Motor neuron (in vitro differentiated cells): ENCODE results near the gene FHOD1. TPM values are rescaled to one million over a fixed set of nuclear protein-coding genes. Genes with fewer than 3 reads are reported as not detected.
A peak's percentile ranks its signal among the peaks of the same experiment; 100 is the strongest.

Experiments used
- ATAC-seq, 8 experiments: fragments of 200-7000 bp; cut with Tn5 transposase; replicated peaks in 6 of 8; 2 replicates each; pipeline ENCODE4 v1.8.0; 2021; ENCODE audit warnings: mild to moderate bottlenecking in 8 of 8, moderate library complexity in 8 of 8
- H3K27ac ChIP-seq, 2 donors: fragments of 250-450 bp; sonication (Bioruptor Pico); 2 replicates each; pipeline ENCODE4 v1.9.0; 2021; ENCODE audit warnings: antibody characterized with exemption in 2 of 2, mild to moderate bottlenecking in 2 of 2, moderate library complexity in 1 of 2
- H3K4me1 ChIP-seq, 2 donors: fragments of 250-450 bp; sonication (Bioruptor Pico); replicated peaks in 1 of 2; 2 replicates each; pipeline ENCODE4 v1.6.1; 2021; ENCODE audit warnings: antibody characterized with exemption in 2 of 2, mild to moderate bottlenecking in 2 of 2, moderate library complexity in 1 of 2
- H3K4me3 ChIP-seq, 5 donors: fragments of 250-450 bp; sonication (Bioruptor Pico); 2 replicates each; pipeline ENCODE4 v1.9.0; 2021; ENCODE audit warnings: antibody characterized with exemption in 5 of 5, mild to moderate bottlenecking in 5 of 5, moderate library complexity in 4 of 5
- WGBS, 10 experiments: fragments of 450-650 bp; shearing (Covaris generic); methylation state at CpG; one replicate each; pipeline ENCODE4 v1.0.0; 2022; 5-methylcytosine and 5-hydroxymethylcytosine counted together
- in situ Hi-C, 9 experiments: fragments of 400-800 bp; cut with MboI; loops; one replicate each; pipeline ENCODE4 v1.15.0; 2021; ENCODE audit warnings: low sequenced_read_pairs in 9 of 9, low pct_unique_long_range_greater_than_20kb in 2 of 9; ENCODE audit not compliant: unreplicated experiment in 9 of 9
- total RNA-seq, 8 experiments: library from RNA; unstranded; fragments of 300-600 nt; gene quantifications; 2 replicates each; pipeline versions ENCODE4 v1.2.3 to v1.2.4, GENCODE V29; 2022

The FHOD1 gene
- total RNA-seq, 8 experiments from 2014 or later, result 5.5 to 26.8 (median 12.1) TPM

- peaks cover 12 to 16% of the 10 kb centered on the region in 2 donors for H3K4me1 ChIP-seq
- in situ Hi-C loops, result no loop called here
- peak overlapping the region in 4 of 5 donors; percentile 79 to 98 (median 88) for H3K4me3 ChIP-seq
- H3K27ac ChIP-seq, result no peak overlapping the region
- no peak for ATAC-seq
Measured at GRCh38 chr16:67193536-67193935, 53.7 kb downstream of the FHOD1 start.

- in situ Hi-C loops, result no loop called here
- ATAC-seq, result no peak
- H3K4me1 ChIP-seq, result peaks cover 12 to 16% of the 10 kb centered on the region in 2 donors
- peak overlapping the region; percentile 86 to 92 for H3K27ac ChIP-seq
- WGBS, 10 experiments, result 10 to 36% (median 20%) methylated on average over 1 to 6 of the region's 17 CpGs; no CpG with 5 or more reads in 7 of the 10 experiments
- peak overlapping the region; percentile 79 to 98 (median 89) for H3K4me3 ChIP-seq
Measured at GRCh38 chr16:67192781-67193361, 54.4 kb downstream of the FHOD1 start.

GRCh38 chr16:67191995-67192681, 55.1 kb downstream of the FHOD1 start, which contains the start of gene E2F4:
E2F4 (plus strand) TSS chr16:67192155; CDS start chr16:67192228, 73 bp downstream.
- Histone ChIP-seq H3K4me3 (peak within 1 kb of the TSS; percentile 79 to 98 (median 89)), H3K27ac (peak within 1 kb of the TSS; percentile 86 to 92), H3K4me1 (peaks cover 12 to 16% of the 10 kb centered on the region in 2 donors)
- in situ Hi-C loops, result no loop called here
- ATAC-seq, result peak; percentile 92 to 99 (median 95)
- WGBS, 10 experiments, result 0% methylated on average over 1 to 17 of the region's 54 CpGs; no CpG with 5 or more reads in 4 of the 10 experiments

- 18 to 81% (median 63%) methylated on average over 2 to 9 of the region's 9 CpGs; no CpG with 5 or more reads in 1 of the 10 experiments for WGBS, 10 experiments
- in situ Hi-C loops, result no loop called here
- Histone ChIP-seq H3K27ac (no peak overlapping the region), H3K4me1 (peaks cover 12 to 16% of the 10 kb centered on the region in 2 donors), H3K4me3 (peak overlapping the region; percentile 79 to 98 (median 89))
- peak in 1 of 8 experiments; percentile 33 for ATAC-seq
Measured at GRCh38 chr16:67191411-67191994, 55.8 kb downstream of the FHOD1 start.

GRCh38 chr16:67190448-67191399, 56.6 kb downstream of the FHOD1 start:
- Histone ChIP-seq H3K27ac (no peak overlapping the region), H3K4me3 (no peak overlapping the region), H3K4me1 (peaks cover 15 to 16% of the 10 kb centered on the region in 2 donors)
- in situ Hi-C loops, result no loop called here
- ATAC-seq, result no peak
- WGBS, 10 experiments, result 20 to 100% (median 79%) methylated on average over 1 to 10 of the region's 13 CpGs; no CpG with 5 or more reads in 1 of the 10 experiments

GRCh38 chr16:67190041-67190440, 57.2 kb downstream of the FHOD1 start, which contains the start of gene EXOC3L1:
EXOC3L1 (minus strand) TSS chr16:67190136; CDS start chr16:67189676, 460 bp downstream.
- no peak for ATAC-seq
- in situ Hi-C loops, result no loop called here
- Histone ChIP-seq H3K27ac (no peak within 1 kb of the TSS), H3K4me3 (no peak within 1 kb of the TSS), H3K4me1 (peaks cover 16 to 17% of the 10 kb centered on the region in 2 donors)
- 80% methylated on average over 1 of the region's 6 CpGs; no CpG with 5 or more reads in 9 of the 10 experiments for WGBS, 10 experiments

- WGBS, 10 experiments, result 80 to 96% (median 85%) methylated on average over 1 to 10 of the region's 15 CpGs; no CpG with 5 or more reads in 5 of the 10 experiments
- Histone ChIP-seq H3K4me3 (no peak overlapping the region), H3K4me1 (peaks cover 17 to 18% of the 10 kb centered on the region in 2 donors), H3K27ac (no peak overlapping the region)
- no peak for ATAC-seq
- in situ Hi-C loops, result no loop called here
Measured at GRCh38 chr16:67188798-67189197, 58.5 kb downstream of the FHOD1 start.

- Histone ChIP-seq H3K27ac (no peak overlapping the region), H3K4me1 (peaks cover 14 to 15% of the 10 kb centered on the region in 2 donors), H3K4me3 (no peak overlapping the region)
- no peak for ATAC-seq
- in situ Hi-C loops, result no loop called here
- WGBS, 10 experiments, result 40 to 93% (median 55%) methylated on average over 1 to 3 of the region's 4 CpGs; no CpG with 5 or more reads in 5 of the 10 experiments
Measured at GRCh38 chr16:67188323-67188722, 59.0 kb downstream of the FHOD1 start.

GRCh38 chr16:67187175-67187890, 59.9 kb downstream of the FHOD1 start:
- Histone ChIP-seq H3K4me3 (no peak overlapping the region), H3K27ac (no peak overlapping the region), H3K4me1 (peaks cover 14 to 17% of the 10 kb centered on the region in 2 donors)
- ATAC-seq, result no peak
- 53 to 86% (median 60%) methylated on average over 1 to 8 of the region's 26 CpGs; no CpG with 5 or more reads in 7 of the 10 experiments for whole genome bisulfite sequencing, 10 experiments
- in situ Hi-C loops, result no loop called here

- WGBS, 10 experiments, result 20 to 59% (median 52%) methylated on average over 2 to 3 of the region's 5 CpGs; no CpG with 5 or more reads in 7 of the 10 experiments
- in situ Hi-C loops, result no loop called here
Measured at GRCh38 chr16:67186550-67186950, 60.7 kb downstream of the FHOD1 start.

GRCh38 chr16:67185651-67186134, 61.6 kb downstream of the FHOD1 start:
- in situ Hi-C loops, result no loop called here
- 0 to 33% (median 17%) methylated on average over 1 to 9 of the region's 12 CpGs; no CpG with 5 or more reads in 1 of the 10 experiments for WGBS, 10 experiments
- peaks cover 19 to 21% of the 10 kb centered on the region in 2 donors for H3K4me1 ChIP-seq
- ATAC-seq, result no peak
- no peak overlapping the region for H3K27ac ChIP-seq
- H3K4me3 ChIP-seq, result peak overlapping the region in 2 of 5 donors; percentile 86

More at GRCh38 chr16:67186550-67186950, 60.7 kb downstream of the FHOD1 start:
- H3K27ac ChIP-seq, result no peak overlapping the region
- H3K4me3 ChIP-seq, result no peak overlapping the region
- H3K4me1 ChIP-seq, result peaks cover 19% of the 10 kb centered on the region in 2 donors
- ATAC-seq, result no peak
